Astrocyte of the spinal cord (primary cell): ENCODE measurements around the gene MGARP.
"Not testable (repeated sequence)": the region's sequence is repeated elsewhere in the genome, so short reads cannot be mapped to it uniquely, and the experiment has no call there.

Source experiments
- DNase-seq: peaks from one replicate; pipeline ENCODE4 v3.0.0; 2011; ENCODE audit warnings: low read depth, low spot score
- H3K4me3 ChIP-seq: 2 replicates; pipeline ENCODE4 v1.5.1; 2011; ENCODE audit warnings: low read depth, mild to moderate bottlenecking, low read length, moderate library complexity
- CTCF ChIP-seq: IDR thresholded peaks from 2 replicates; pipeline ENCODE4 v1.5.1; 2012; ENCODE audit warnings: low read depth, mild to moderate bottlenecking, low read length, inconsistent platforms
- in situ Hi-C: cut with HindIII; loops from 2 replicates; pipeline ENCODE4 v1.10.0; 2017; ENCODE audit warnings: low sequenced_read_pairs

MGARP gene

GRCh38 chr4:139279760-139280620 lies at the start of gene MGARP:
Gene MGARP, minus strand, starts transcription at chr4:139280225. Its CDS starts 67 bp downstream, at chr4:139280158.
- DNase-seq: no peak
- peak within 1 kb of the TSS; percentile 53 for H3K4me3 ChIP-seq
- in situ Hi-C loops: no loop called here
- no peak for TF ChIP-seq CTCF

DNA sequence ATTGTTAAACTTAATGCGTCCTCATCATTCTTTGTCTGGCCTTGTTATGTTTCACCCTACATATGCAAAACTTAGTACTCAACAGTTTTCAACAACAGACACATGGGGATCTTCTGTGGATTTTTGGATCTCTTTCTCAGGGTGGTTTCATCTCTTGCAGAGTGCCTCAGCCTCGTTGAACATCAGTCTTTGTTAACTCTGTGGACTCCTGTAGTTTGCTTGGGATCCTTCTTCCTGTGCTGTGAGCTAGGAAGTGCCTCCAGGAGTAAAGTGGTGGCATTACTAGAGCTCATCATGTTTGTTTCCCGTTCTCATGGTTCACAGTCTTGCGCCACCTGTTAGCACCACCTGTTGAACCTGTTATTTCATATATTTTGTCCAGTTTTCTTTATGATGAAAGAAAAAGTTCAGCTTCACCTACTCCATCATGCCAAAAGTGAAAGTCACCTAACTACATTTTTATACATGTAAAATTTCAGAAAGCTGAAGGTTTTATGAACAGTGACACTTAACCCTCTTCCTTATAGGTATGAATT lies 49.7 kb upstream of the MGARP start:
- no peak for DNase-seq
- H3K4me3 ChIP-seq: no peak overlapping the region
- no peak for TF ChIP-seq CTCF
- in situ Hi-C loops: no loop called here

- in situ Hi-C loops: no loop called here
- no peak overlapping the region for H3K4me3 ChIP-seq
- DNase-seq: no peak
- TF ChIP-seq CTCF: no peak
Measured at GRCh38 chr4:139324620-139325019, 44.6 kb upstream of the MGARP start.

DNA sequence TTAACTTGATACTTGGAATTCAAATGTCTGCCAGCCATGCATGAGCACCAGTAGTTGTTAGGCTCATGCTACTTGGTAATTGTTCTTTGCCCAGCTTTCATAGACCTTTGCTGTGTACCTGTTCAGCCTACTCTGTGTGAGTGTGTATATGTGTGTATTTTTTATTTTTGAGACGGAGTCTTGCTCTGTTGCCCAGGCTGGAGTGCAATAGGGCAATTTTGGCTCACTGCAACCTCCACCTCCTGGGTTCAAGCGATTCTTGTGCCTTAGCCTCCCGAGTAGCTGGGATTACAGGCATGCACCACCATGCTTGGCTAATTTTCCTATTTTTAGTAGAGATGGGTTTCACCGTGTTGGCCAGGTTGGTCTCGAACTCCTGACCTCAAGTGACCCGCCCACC lies 42.5 kb upstream of the MGARP start:
- DNase-seq, in situ Hi-C loops: not testable (repeated sequence)

GRCh38 chr4:139322070-139322469 lies 42.0 kb upstream of the MGARP start:
- in situ Hi-C loops, H3K4me3 ChIP-seq, DNase-seq: not testable (repeated sequence)

More for the DNA sequence above, 42.5 kb upstream of the MGARP start:
- H3K4me3 ChIP-seq: not testable (repeated sequence)

DNA sequence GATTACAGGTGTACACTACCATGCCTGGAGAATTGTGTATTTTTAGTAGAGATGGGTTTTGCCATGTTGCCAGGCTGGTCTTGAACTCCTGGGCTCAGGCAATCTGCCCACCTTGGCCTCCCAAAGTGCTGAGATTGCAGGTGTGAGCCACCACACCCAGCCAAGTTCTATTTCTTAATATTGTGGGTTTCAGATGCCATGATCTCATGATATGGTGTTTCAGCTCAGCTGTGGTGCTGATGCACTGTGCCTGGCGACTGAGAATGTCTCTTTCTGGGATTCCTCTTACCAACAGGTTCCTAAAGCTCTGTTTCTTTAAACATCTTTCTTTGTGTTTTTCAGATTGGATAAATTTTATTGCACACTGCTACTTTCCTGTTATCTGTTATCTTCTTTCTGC lies 39.5 kb upstream of the MGARP start:
- in situ Hi-C loops: no loop called here
- H3K4me3 ChIP-seq: no peak overlapping the region
- TF ChIP-seq CTCF: no peak
- no peak for DNase-seq

DNA sequence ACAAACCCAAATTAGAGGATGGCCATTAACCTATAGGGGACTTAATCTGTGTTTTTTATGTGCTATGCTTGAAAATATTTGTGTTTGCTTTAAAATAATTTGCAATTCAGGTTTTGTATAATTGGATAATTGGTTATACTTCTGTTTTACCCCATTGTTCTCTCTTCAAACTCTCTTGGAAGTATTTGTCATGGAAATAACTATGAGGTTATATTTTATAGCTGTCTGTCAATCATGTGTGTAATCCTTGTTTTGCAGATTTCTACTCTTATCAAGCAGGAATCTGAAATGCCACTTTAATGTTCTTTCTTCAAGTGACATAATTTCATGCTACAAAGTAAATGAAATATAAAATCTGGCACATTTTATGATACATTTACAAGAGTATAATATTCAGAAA lies 37.6 kb upstream of the MGARP start:
- no peak overlapping the region for H3K4me3 ChIP-seq
- no peak for DNase-seq
- in situ Hi-C loops: no loop called here
- TF ChIP-seq CTCF: no peak
